D341Med (cell line): Measurements from ENCODE around the gene ASCL2.

Experiments
- DNase-seq: peaks from one replicate; pipeline ENCODE4 v3.0.0; 2012; ENCODE audit warnings: low spot score

Gene ASCL2

GRCh38 chr11:2308713-2309112, 38.3 kb upstream of the ASCL2 start:
- DNase-seq = no peak

GRCh38 chr11:2307501-2308331, 37.3 kb upstream of the ASCL2 start:
- no peak for DNase-seq

GRCh38 chr11:2306877-2307500, 36.6 kb upstream of the ASCL2 start:
- DNase-seq = no peak

GRCh38 chr11:2306452-2306823, 36.0 kb upstream of the ASCL2 start:
- DNase-seq = no peak

GRCh38 chr11:2305788-2306451, 35.5 kb upstream of the ASCL2 start:
- DNase-seq = no peak

- peak; percentile 84 for DNase-seq
These were observed 34.9 kb upstream of the ASCL2 start for GRCh38 chr11:2305140-2305778.

- no peak for DNase-seq
These were observed 34.2 kb upstream of the ASCL2 start for GRCh38 chr11:2304506-2305139.

- DNase-seq = peak; percentile 9
These were observed 33.5 kb upstream of the ASCL2 start for GRCh38 chr11:2303627-2304505.

GRCh38 chr11:2302896-2303626, 32.7 kb upstream of the ASCL2 start:
- peak; percentile 12 for DNase-seq

GRCh38 chr11:2302306-2302895, 32.0 kb upstream of the ASCL2 start:
- DNase-seq = peak; percentile 35

- peak; percentile 17 for DNase-seq
These were observed 31.4 kb upstream of the ASCL2 start, which contains the start of the genes C11orf21 and TSPAN32 for GRCh38 chr11:2301631-2302305. Gene C11orf21, minus strand, starts transcription at chr11:2301918. Its CDS starts 110 bp downstream, at chr11:2301808. Gene TSPAN32, plus strand, starts transcription at chr11:2302013. Its CDS starts 137 bp downstream, at chr11:2302150.

GRCh38 chr11:2300936-2301630, 30.7 kb upstream of the ASCL2 start:
- DNase-seq = peak; percentile 12

GRCh38 chr11:2300290-2300935, 30.0 kb upstream of the ASCL2 start:
- DNase-seq = no peak

- no peak for DNase-seq
These were observed 29.4 kb upstream of the ASCL2 start for GRCh38 chr11:2299773-2300172.

GRCh38 chr11:2298795-2299761, 28.7 kb upstream of the ASCL2 start:
- DNase-seq = no peak

GRCh38 chr11:2298131-2298794, 27.9 kb upstream of the ASCL2 start:
- no peak for DNase-seq
